ENCODE results near the gene AGGF1.

DNA sequence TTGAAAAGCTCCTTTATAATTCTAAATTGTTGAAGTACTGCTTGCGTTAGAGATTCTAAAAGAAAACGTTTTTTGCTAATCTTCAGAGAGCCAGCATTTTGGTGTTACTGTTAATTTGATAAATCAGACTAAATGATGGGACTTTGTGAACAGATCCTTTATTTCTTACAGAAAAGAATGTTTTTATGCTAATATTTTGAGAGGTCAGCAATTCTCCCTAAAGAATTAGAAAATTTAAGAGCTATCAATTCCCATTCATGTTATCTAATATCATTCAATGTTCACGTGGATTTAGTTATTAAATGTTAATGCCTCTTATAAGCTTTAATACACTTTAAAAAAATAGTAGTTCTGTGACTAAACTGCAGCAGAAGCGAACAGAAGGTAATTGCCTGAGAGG lies 2.4 kb downstream of the AGGF1 start:
- TF ChIP-seq, protein P1, sequence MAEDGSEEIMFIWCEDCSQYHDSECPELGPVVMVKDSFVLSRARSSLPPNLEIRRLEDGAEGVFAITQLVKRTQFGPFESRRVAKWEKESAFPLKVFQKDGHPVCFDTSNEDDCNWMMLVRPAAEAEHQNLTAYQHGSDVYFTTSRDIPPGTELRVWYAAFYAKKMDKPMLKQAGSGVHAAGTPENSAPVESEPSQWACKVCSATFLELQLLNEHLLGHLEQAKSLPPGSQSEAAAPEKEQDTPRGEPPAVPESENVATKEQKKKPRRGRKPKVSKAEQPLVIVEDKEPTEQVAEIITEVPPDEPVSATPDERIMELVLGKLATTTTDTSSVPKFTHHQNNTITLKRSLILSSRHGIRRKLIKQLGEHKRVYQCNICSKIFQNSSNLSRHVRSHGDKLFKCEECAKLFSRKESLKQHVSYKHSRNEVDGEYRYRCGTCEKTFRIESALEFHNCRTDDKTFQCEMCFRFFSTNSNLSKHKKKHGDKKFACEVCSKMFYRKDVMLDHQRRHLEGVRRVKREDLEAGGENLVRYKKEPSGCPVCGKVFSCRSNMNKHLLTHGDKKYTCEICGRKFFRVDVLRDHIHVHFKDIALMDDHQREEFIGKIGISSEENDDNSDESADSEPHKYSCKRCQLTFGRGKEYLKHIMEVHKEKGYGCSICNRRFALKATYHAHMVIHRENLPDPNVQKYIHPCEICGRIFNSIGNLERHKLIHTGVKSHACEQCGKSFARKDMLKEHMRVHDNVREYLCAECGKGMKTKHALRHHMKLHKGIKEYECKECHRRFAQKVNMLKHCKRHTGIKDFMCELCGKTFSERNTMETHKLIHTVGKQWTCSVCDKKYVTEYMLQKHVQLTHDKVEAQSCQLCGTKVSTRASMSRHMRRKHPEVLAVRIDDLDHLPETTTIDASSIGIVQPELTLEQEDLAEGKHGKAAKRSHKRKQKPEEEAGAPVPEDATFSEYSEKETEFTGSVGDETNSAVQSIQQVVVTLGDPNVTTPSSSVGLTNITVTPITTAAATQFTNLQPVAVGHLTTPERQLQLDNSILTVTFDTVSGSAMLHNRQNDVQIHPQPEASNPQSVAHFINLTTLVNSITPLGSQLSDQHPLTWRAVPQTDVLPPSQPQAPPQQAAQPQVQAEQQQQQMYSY (CRISPR knock-in tag; IDR thresholded peaks at IDR 0.05): no peak
- TF ChIP-seq, protein P2, sequence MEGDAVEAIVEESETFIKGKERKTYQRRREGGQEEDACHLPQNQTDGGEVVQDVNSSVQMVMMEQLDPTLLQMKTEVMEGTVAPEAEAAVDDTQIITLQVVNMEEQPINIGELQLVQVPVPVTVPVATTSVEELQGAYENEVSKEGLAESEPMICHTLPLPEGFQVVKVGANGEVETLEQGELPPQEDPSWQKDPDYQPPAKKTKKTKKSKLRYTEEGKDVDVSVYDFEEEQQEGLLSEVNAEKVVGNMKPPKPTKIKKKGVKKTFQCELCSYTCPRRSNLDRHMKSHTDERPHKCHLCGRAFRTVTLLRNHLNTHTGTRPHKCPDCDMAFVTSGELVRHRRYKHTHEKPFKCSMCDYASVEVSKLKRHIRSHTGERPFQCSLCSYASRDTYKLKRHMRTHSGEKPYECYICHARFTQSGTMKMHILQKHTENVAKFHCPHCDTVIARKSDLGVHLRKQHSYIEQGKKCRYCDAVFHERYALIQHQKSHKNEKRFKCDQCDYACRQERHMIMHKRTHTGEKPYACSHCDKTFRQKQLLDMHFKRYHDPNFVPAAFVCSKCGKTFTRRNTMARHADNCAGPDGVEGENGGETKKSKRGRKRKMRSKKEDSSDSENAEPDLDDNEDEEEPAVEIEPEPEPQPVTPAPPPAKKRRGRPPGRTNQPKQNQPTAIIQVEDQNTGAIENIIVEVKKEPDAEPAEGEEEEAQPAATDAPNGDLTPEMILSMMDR (IDR thresholded peaks at IDR 0.05): no peak
- TF ChIP-seq, protein P3, sequence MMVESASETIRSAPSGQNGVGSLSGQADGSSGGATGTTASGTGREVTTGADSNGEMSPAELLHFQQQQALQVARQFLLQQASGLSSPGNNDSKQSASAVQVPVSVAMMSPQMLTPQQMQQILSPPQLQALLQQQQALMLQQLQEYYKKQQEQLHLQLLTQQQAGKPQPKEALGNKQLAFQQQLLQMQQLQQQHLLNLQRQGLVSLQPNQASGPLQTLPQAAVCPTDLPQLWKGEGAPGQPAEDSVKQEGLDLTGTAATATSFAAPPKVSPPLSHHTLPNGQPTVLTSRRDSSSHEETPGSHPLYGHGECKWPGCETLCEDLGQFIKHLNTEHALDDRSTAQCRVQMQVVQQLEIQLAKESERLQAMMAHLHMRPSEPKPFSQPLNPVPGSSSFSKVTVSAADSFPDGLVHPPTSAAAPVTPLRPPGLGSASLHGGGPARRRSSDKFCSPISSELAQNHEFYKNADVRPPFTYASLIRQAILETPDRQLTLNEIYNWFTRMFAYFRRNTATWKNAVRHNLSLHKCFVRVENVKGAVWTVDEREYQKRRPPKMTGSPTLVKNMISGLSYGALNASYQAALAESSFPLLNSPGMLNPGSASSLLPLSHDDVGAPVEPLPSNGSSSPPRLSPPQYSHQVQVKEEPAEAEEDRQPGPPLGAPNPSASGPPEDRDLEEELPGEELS (CRISPR knock-in tag; IDR thresholded peaks at IDR 0.05): no peak
- TF ChIP-seq, protein P4, sequence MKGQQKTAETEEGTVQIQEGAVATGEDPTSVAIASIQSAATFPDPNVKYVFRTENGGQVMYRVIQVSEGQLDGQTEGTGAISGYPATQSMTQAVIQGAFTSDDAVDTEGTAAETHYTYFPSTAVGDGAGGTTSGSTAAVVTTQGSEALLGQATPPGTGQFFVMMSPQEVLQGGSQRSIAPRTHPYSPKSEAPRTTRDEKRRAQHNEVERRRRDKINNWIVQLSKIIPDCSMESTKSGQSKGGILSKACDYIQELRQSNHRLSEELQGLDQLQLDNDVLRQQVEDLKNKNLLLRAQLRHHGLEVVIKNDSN (CRISPR knock-in tag; IDR thresholded peaks at IDR 0.05): no peak
- no peak for TF ChIP-seq CREM (CRISPR knock-in tag; IDR thresholded peaks at IDR 0.05)
- TF ChIP-seq, protein P5, sequence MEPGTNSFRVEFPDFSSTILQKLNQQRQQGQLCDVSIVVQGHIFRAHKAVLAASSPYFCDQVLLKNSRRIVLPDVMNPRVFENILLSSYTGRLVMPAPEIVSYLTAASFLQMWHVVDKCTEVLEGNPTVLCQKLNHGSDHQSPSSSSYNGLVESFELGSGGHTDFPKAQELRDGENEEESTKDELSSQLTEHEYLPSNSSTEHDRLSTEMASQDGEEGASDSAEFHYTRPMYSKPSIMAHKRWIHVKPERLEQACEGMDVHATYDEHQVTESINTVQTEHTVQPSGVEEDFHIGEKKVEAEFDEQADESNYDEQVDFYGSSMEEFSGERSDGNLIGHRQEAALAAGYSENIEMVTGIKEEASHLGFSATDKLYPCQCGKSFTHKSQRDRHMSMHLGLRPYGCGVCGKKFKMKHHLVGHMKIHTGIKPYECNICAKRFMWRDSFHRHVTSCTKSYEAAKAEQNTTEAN (CRISPR knock-in tag; IDR thresholded peaks at IDR 0.05): no peak
